Activated CD4-positive, CD25-positive, alpha-beta regulatory T cell treated with anti-CD3 and anti-CD28 coated beads, Interleukin-2, amount 50 U/mL, for 16 hours (primary cell): ENCODE data around the gene ACO2.

Experiments
- DNase-seq: peaks from one replicate; pipeline ENCODE4 v3.0.0-alpha.2; 2020; ENCODE audit warnings: low read depth, low spot score

Gene ACO2

GRCh38 chr22:41523464-41524221 is 54.7 kb downstream of the ACO2 start:
- no peak for DNase-seq

DNA sequence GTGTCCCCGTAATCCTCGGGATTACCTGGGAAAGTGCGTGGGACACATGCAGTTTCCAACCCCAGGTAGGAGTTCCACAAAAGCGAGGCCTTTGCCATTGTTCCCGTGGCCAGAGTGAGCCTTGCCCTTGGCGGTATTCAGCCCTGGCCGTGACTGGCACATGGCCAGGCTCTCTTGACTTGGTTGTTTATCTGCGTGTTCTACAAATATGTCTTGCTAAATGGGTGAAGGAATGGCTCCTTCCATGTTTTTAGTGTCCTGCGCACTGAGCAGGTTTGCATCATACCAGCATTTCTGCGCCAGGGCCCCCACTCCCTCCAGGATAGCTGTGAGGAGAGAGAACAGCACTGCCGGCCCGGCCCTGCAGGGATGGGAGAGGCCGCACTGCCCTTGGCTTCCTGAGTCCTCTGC is 55.3 kb downstream of the ACO2 start:
- DNase-seq = no peak

GRCh38 chr22:41524809-41525449 is 56.0 kb downstream of the ACO2 start:
- peak; percentile 34 for DNase-seq

DNA sequence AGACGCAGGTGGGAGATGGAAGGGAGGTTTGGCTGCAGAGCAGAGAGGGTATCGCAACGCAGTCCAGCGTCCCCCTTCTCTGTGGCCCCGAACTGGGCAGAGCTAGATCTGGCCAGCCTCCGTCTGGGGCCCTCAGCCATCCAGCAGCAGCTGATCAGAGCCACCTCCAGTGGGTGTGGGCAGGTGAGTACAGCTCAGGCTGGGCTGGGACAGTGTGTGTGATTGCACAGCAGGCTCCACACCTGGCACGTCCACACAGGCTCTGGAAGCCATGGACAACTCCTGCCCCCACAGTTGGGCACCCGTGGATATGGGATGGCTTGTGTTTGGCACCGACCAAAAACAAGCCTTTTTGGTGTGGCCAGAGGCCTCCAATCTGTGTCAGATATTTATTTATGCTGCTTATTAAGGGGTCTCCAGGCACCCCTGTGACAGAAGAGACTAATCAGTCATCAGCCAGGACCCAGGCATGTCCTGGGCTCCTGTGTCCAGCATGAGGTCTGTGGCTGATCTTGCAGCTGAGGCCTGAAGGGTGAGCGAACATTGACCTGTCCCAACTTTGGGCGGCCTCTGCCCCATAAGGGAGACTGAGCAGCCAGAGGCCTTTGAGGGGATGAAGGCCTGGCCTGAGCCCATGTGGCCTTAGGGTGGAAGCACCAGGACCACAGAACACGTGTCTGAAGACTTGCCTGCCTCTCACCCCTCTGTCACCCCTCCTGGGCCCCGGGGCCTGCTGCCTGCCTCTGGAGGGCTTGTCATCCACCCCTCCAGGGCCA is 56.7 kb downstream of the ACO2 start:
- DNase-seq = no peak

- no peak for DNase-seq
Observed at GRCh38 chr22:41526226-41526829, 57.4 kb downstream of the ACO2 start.

DNA sequence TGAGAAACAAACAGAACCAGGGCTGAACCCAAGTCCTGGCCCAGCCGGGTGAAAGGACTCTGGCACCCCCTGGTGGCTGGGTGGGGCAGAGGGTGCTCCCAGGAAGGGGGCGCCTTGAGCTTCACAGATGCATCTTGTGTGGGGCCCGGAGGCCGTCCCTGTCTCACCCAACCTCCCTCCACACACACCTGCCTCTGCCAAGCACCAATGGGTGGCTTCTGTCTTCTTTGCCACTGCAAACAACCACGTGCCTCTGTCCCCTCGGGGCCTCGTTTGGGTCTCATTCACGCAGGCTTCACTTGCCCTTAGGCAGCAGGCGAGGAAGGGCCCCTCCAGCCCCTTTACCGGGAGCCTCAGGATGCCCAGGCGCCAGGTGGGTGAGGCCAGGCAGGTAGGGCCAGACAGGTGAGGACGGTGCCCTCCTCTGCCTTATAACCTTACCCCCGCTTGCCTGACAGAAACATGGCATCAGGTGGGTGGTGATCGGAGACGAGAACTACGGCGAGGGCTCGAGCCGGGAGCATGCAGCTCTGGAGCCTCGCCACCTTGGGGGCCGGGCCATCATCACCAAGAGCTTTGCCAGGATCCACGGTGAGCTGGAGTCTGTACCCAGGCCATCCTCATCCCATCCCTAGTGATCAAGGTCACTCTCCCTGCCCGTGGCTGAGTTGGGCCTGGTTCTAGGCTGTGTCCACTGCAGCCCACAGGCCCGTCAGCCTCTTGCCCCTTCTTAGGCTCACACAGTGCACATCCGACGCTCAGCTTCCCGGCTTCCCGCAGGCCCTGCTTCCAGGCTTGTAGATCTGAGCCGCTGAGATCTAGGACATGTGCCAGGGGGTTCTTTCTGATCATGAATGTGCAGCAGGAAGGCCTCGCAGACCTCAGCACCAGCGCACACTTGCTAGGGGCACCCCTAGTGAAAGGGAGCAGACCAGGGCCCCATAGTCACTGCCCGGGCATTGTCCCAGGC is 58.2 kb downstream of the ACO2 start:
- DNase-seq = peak; percentile 52

GRCh38 chr22:41528132-41528766 is 59.3 kb downstream of the ACO2 start:
- no peak for DNase-seq

GRCh38 chr22:41528938-41529561 is 60.1 kb downstream of the ACO2 start:
- DNase-seq = no peak

GRCh38 chr22:41530890-41531714 is 62.2 kb downstream of the ACO2 start:
- no peak for DNase-seq

DNA sequence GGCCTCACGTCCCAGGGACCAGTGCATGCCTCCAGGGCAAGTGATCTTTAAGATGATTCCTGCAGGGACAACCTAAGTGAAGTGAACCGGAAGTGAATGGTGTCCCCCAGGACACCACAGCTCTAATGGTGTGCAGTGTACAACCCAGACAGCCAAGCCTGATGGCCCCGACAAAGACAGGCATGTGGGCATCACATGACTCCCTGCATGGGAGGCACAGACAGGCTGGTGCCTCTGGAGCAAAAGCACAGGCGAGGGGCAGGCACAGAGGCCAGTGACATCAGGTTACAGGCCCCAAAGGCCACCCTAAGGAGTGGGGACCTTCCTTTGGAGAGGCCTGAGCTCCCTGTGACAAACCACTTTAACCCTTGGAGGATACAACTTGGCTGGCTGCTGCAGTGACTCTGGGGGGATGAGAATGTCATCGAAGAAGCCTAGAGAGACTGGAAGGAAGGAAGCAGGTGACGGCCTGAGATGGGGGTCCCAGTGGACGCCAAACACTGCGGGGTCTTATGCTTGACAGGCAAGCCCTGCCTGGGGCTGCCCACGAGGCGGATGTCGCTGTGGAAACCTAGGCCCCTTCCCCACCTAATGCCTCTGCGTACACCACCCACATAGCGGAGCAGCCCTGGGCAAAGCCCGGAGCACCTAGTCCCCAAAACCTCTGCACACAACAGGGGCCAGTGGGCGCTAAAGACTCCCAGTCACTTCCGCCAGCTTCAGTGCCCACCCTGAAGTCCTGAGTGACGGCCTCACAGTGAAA is 63.0 kb downstream of the ACO2 start:
- no peak for DNase-seq

- peak; percentile 43 for DNase-seq
Observed at GRCh38 chr22:41532908-41533825, 64.2 kb downstream of the ACO2 start.

- DNase-seq = no peak
Observed at GRCh38 chr22:41534219-41534618, 65.3 kb downstream of the ACO2 start.

DNA sequence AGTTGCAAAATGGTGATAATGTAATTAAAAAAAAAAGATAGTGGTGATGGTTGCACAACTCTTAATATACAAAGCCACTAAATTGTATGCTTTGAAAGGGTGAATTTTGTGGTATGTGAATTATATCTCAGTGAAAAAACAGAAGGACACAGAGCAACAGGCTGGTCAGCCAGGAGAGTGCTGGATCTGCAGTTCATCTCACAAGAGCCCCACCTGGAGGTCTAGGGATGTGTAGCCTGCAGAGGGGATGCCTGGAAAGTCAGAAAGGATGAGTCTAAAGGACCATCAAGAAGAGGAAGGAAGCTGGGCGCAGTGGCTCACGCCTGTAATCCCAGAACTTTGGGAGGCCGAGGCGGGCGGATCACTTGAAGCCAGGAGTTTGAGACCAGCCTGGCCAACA is 66.3 kb downstream of the ACO2 start:
- DNase-seq = no peak

- no peak for DNase-seq
Observed at GRCh38 chr22:41537203-41537602, 68.3 kb downstream of the ACO2 start.

- DNase-seq = no peak
Observed at GRCh38 chr22:41538583-41538982, 69.7 kb downstream of the ACO2 start.

DNA sequence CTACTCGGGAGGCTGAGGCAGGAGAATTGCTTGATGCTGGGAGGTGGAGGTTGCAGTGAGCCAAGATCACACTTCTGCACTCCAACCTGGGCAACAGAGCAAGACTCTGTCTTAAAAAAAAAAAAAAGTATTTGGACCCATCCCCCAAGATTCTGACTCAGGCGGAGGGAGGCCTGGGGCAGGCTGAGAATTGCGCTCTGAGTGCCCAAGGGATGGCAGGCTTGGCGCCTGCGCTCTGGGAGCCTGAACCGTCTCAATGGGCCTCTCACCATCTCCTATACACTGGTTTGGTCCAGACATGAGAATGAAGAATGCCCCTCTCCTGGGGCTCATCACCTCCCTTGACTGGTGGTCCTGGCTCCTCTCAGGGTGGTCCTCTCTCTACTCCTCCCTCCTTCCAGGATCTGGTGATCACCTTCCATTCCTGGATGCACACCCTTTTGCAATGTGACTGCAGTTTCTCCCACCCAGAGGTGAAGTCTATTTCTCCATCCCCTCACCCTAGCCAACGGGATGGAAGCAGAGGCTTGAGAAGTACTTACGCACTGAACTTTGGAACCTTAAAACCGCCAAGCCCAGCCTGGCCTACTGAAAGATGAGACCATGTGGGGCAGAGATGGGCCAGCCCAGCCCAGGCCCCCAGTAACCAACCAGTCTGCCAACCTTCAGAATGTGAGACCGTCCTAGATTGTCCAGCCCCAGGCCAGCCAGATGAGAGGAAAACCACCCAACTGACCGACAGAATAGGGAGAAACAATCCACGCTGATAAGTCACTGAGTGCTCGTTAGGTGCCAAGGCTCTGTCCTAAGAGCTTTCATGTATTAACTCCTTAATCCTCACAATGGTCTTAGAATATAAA is 70.5 kb downstream of the ACO2 start:
- no peak for DNase-seq

GRCh38 chr22:41540006-41540315 is 71.0 kb downstream of the ACO2 start:
- DNase-seq = no peak
